Testis (tissue), 3 donors: ENCODE data around the gene SERPINB6. TPM values are rescaled to one million over a fixed set of nuclear protein-coding genes. Genes with fewer than 3 reads are reported as not detected.

Experiments used
- DNase-seq: peaks from one replicate; pipeline ENCODE4 v3.0.0-alpha.2; 2019
- H3K27ac ChIP-seq, 2 donors: fragments of 200-600 bp; sonication (generic); one replicate each; pipeline ENCODE4 v1.5.1; 2019
- H3K27me3 ChIP-seq: fragments of 200-600 bp; sonication (generic); one replicate; pipeline ENCODE4 v1.5.1; 2019
- H3K36me3 ChIP-seq: fragments of 200-600 bp; sonication (generic); one replicate; pipeline ENCODE4 v1.5.1; 2017; ENCODE audit warnings: low read depth; ENCODE audit errors: missing control alignments
- H3K4me1 ChIP-seq: fragments of 200-600 bp; sonication (generic); one replicate; pipeline ENCODE4 v1.5.1; 2019
- H3K4me3 ChIP-seq, 2 donors: fragments of 200-600 bp; sonication (generic); one replicate each; pipeline ENCODE4 v1.5.1; 2017 to 2019
- H3K9me3 ChIP-seq: fragments of 200-600 bp; sonication (generic); one replicate; pipeline ENCODE4 v1.5.1; 2017
- CTCF ChIP-seq, 3 experiments: fragments of 450-650 bp in 2 of 3; fragments of 200-600 bp in 1 of 3; sonication (generic) in 1 of 3; IDR thresholded peaks; one replicate each; pipeline ENCODE4 v1.5.1; 2016 to 2019; ENCODE audit warnings: antibody characterized with exemption in 3 of 3, mild to moderate bottlenecking in 2 of 3, moderate library complexity in 1 of 3
- POLR2A ChIP-seq: fragments of 450-650 bp; IDR thresholded peaks from one replicate; pipeline ENCODE4 v1.6.1; 2017; ENCODE audit warnings: antibody characterized with exemption, mild to moderate bottlenecking, moderate library complexity
- WGBS, 2 donors: methylation state at CpG; one replicate each; pipeline ENCODE4 v1.1.5; 2018; 5-methylcytosine and 5-hydroxymethylcytosine counted together
- intact Hi-C: fragments of 100-400 bp; cut with DNase I; formaldehyde crosslinking; loops from one replicate; pipeline ENCODE4 v1.15.1; 2023; ENCODE audit warnings: low total_unique reads
- polyA plus RNA-seq: library from polyadenylated mRNA; stranded (reverse); fragments of 350-450 nt; fragmentation: Illumina TruSeq; extraction: RNeasy Lipid Tissue Mini Kit (QIAGEN cat#74804); gene quantifications from one replicate; pipeline ENCODE4 v1.2.3, GENCODE V29; 2014; ENCODE audit warnings: low read depth, low replicate concordance; ENCODE audit not compliant: insufficient read depth
- total RNA-seq, 2 donors: library from RNA; depleted of rRNA; stranded (reverse); fragments of >200 nt; gene quantifications; one replicate each; pipeline ENCODE4 v1.2.3, GENCODE V29; 2016

The SERPINB6 gene
- total and polyA plus RNA-seq, 3 donors from 2014 or later, result 203 to 348 (median 281) TPM

- Histone ChIP-seq H3K27ac (no peak overlapping the region), H3K27me3 (no peaks in the 10 kb centered on the region), H3K9me3 (no peaks in the 10 kb centered on the region), H3K36me3 (no peaks in the 10 kb centered on the region), H3K4me1 (peaks cover 25% of the 10 kb centered on the region), H3K4me3 (no peak overlapping the region)
- 90 to 95% methylated on average over 12 of the region's 12 CpGs for WGBS, 2 donors
- TF ChIP-seq POLR2A, result no peak
- no peak for TF ChIP-seq CTCF (IDR thresholded peaks at IDR 0.05)
- intact Hi-C loops, result no loop called here
- DNase-seq, result no peak
Observed at GRCh38 chr6:2984738-2985406, 13.5 kb upstream of the SERPINB6 start.

- H3K27ac ChIP-seq, result peak overlapping the region in 1 of 2 donors; percentile 74
- H3K27me3 ChIP-seq, result no peaks in the 10 kb centered on the region
- no peak overlapping the region for H3K4me3 ChIP-seq
- intact Hi-C loops, result no loop called here
- H3K4me1 ChIP-seq, result peaks cover 20% of the 10 kb centered on the region
- no peaks in the 10 kb centered on the region for H3K36me3 ChIP-seq
- H3K9me3 ChIP-seq, result no peaks in the 10 kb centered on the region
- no peak for TF ChIP-seq POLR2A
- TF ChIP-seq CTCF (IDR thresholded peaks at IDR 0.05), result no peak
- DNase-seq, result no peak
- WGBS, 2 donors, result 72 to 84% methylated on average over 4 of the region's 4 CpGs
Observed at GRCh38 chr6:2982426-2983117, 11.2 kb upstream of the SERPINB6 start.

GRCh38 chr6:2980465-2980855 lies 9.1 kb upstream of the SERPINB6 start:
- Histone ChIP-seq H3K36me3 (no peaks in the 10 kb centered on the region), H3K27me3 (no peaks in the 10 kb centered on the region), H3K4me3 (no peak overlapping the region), H3K4me1 (peaks cover 22% of the 10 kb centered on the region), H3K27ac (no peak overlapping the region), H3K9me3 (no peaks in the 10 kb centered on the region)
- no peak for DNase-seq
- intact Hi-C loops, result no loop called here
- no peak for TF ChIP-seq CTCF (IDR thresholded peaks at IDR 0.05)
- no peak for TF ChIP-seq POLR2A
- WGBS, 2 donors, result 91 to 93% methylated on average over 3 of the region's 3 CpGs

- Histone ChIP-seq H3K27me3 (no peaks in the 10 kb centered on the region), H3K9me3 (no peaks in the 10 kb centered on the region), H3K36me3 (no peaks in the 10 kb centered on the region), H3K4me3 (no peak overlapping the region), H3K27ac (no peak overlapping the region), H3K4me1 (peaks cover 22% of the 10 kb centered on the region)
- TF ChIP-seq POLR2A, result no peak
- TF ChIP-seq CTCF (IDR thresholded peaks at IDR 0.05), result no peak
- peak; percentile 14 for DNase-seq
- 51 to 55% methylated on average over 2 of the region's 2 CpGs for WGBS, 2 donors
- intact Hi-C loops, result no loop called here
Observed at GRCh38 chr6:2979819-2980464, 8.6 kb upstream of the SERPINB6 start.
